IPS-18a (cell line): Measurements from ENCODE around the gene NMU.

Source experiments
- H3K27ac ChIP-seq: one replicate; pipeline ENCODE4 v1.5.1; 2013; ENCODE audit warnings: low read length
- H3K27me3 ChIP-seq: one replicate; pipeline ENCODE4 v1.6.1; 2013; ENCODE audit warnings: mild to moderate bottlenecking, low read length; ENCODE audit not compliant: control insufficient read depth, insufficient read depth
- H3K36me3 ChIP-seq: one replicate; pipeline ENCODE4 v1.6.1; 2013; ENCODE audit warnings: low read depth, low read length; ENCODE audit not compliant: control insufficient read depth
- H3K4me1 ChIP-seq: one replicate; pipeline ENCODE4 v1.6.1; 2013; ENCODE audit warnings: low read depth, low read length; ENCODE audit not compliant: control insufficient read depth
- H3K4me3 ChIP-seq: one replicate; pipeline ENCODE4 v1.5.1; 2013; ENCODE audit warnings: low read length
- H3K9ac ChIP-seq: one replicate; pipeline ENCODE4 v1.6.1; 2013; ENCODE audit warnings: mild to moderate bottlenecking, low read length, moderate library complexity
- H3K9me3 ChIP-seq: one replicate; pipeline ENCODE4 v1.6.1; 2013; ENCODE audit warnings: low read depth, low read length; ENCODE audit not compliant: control insufficient read depth

The NMU gene

GRCh38 chr4:55618546-55619143 lies 17.5 kb downstream of the NMU start:
- no peak overlapping the region for H3K27ac ChIP-seq
- H3K9ac ChIP-seq = no peak overlapping the region
- no peaks in the 10 kb centered on the region for H3K9me3 ChIP-seq
- no peaks in the 10 kb centered on the region for H3K36me3 ChIP-seq
- no peaks in the 10 kb centered on the region for H3K4me1 ChIP-seq
- H3K27me3 ChIP-seq = no peaks in the 10 kb centered on the region
- no peak overlapping the region for H3K4me3 ChIP-seq

GRCh38 chr4:55617587-55618197 lies 18.4 kb downstream of the NMU start:
- Histone ChIP-seq H3K27ac (no peak overlapping the region), H3K9ac (no peak overlapping the region), H3K27me3 (no peaks in the 10 kb centered on the region), H3K9me3 (no peaks in the 10 kb centered on the region), H3K4me3 (no peak overlapping the region), H3K36me3 (no peaks in the 10 kb centered on the region), H3K4me1 (no peaks in the 10 kb centered on the region)

DNA sequence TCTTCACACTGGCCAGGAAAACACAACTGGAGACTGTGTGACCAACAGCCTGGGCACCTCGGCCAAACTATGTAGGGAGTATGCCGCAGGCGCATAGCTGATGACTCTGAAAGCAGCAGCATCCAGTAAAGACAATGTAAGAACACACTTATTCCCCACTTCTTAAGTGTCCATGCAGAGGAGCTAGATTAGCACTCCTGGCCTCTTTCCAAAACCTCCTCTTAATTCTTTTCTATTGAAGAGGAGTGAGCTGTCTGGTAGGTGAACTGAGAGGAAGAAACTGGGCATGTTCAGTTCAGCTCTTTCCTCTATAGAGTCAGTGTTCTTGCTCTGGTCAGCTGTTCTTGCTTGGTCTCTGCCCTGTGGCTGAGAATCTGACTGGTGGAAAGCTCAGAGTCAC lies 21.1 kb downstream of the NMU start:
- Histone ChIP-seq H3K9ac (no peak overlapping the region), H3K4me3 (no peak overlapping the region), H3K36me3 (no peaks in the 10 kb centered on the region), H3K27ac (no peak overlapping the region), H3K4me1 (no peaks in the 10 kb centered on the region), H3K9me3 (no peaks in the 10 kb centered on the region), H3K27me3 (no peaks in the 10 kb centered on the region)

GRCh38 chr4:55613621-55614020 lies 22.5 kb downstream of the NMU start:
- H3K9me3 ChIP-seq = no peaks in the 10 kb centered on the region
- no peaks in the 10 kb centered on the region for H3K27me3 ChIP-seq
- H3K4me1 ChIP-seq = no peaks in the 10 kb centered on the region
- H3K9ac ChIP-seq = no peak overlapping the region
- no peak overlapping the region for H3K27ac ChIP-seq
- H3K4me3 ChIP-seq = no peak overlapping the region
- no peaks in the 10 kb centered on the region for H3K36me3 ChIP-seq

- no peak overlapping the region for H3K9ac ChIP-seq
- H3K27me3 ChIP-seq = no peaks in the 10 kb centered on the region
- no peaks in the 10 kb centered on the region for H3K36me3 ChIP-seq
- no peaks in the 10 kb centered on the region for H3K4me1 ChIP-seq
- no peaks in the 10 kb centered on the region for H3K9me3 ChIP-seq
- no peak overlapping the region for H3K4me3 ChIP-seq
- H3K27ac ChIP-seq = no peak overlapping the region
Observed at GRCh38 chr4:55612341-55612740, 23.8 kb downstream of the NMU start.

- Histone ChIP-seq H3K9ac (no peak overlapping the region), H3K36me3 (no peaks in the 10 kb centered on the region), H3K4me3 (no peak overlapping the region), H3K4me1 (no peaks in the 10 kb centered on the region), H3K9me3 (no peaks in the 10 kb centered on the region), H3K27ac (no peak overlapping the region), H3K27me3 (no peaks in the 10 kb centered on the region)
Observed at GRCh38 chr4:55611358-55612059, 24.6 kb downstream of the NMU start.

- no peak overlapping the region for H3K4me3 ChIP-seq
- H3K27me3 ChIP-seq = no peaks in the 10 kb centered on the region
- H3K9me3 ChIP-seq = no peaks in the 10 kb centered on the region
- H3K9ac ChIP-seq = no peak overlapping the region
- no peaks in the 10 kb centered on the region for H3K36me3 ChIP-seq
- H3K27ac ChIP-seq = no peak overlapping the region
- H3K4me1 ChIP-seq = no peaks in the 10 kb centered on the region
Observed at GRCh38 chr4:55610381-55610780, 25.7 kb downstream of the NMU start.

GRCh38 chr4:55609393-55609866 lies 26.7 kb downstream of the NMU start:
- Histone ChIP-seq H3K36me3 (no peaks in the 10 kb centered on the region), H3K4me3 (no peak overlapping the region), H3K4me1 (no peaks in the 10 kb centered on the region), H3K27ac (no peak overlapping the region), H3K27me3 (no peaks in the 10 kb centered on the region), H3K9ac (no peak overlapping the region), H3K9me3 (no peaks in the 10 kb centered on the region)

- Histone ChIP-seq H3K4me1 (no peaks in the 10 kb centered on the region), H3K4me3 (no peak overlapping the region), H3K27ac (no peak overlapping the region), H3K36me3 (no peaks in the 10 kb centered on the region), H3K9me3 (no peaks in the 10 kb centered on the region), H3K27me3 (no peaks in the 10 kb centered on the region), H3K9ac (no peak overlapping the region)
Observed at GRCh38 chr4:55608591-55608990, 27.5 kb downstream of the NMU start.

DNA sequence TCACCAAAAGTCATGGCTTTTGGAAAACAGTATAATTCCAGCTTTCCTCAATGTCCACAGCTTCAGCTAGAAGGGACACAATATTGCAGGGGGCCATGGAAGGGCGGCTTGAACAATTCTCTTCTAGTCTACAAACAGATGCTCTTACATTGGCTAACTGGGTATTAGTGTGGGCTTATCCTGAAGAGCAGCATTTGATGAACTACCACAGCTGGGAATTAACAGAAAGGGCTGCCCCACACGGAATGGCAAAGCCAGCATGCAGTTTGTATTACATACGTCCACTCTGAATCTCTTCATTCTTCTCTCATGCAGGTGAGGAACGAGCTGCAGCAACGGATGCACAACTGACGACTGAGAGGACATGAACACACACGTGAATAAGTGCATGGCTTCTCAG lies 31.1 kb downstream of the NMU start:
- Histone ChIP-seq H3K36me3 (no peaks in the 10 kb centered on the region), H3K4me1 (no peaks in the 10 kb centered on the region), H3K27ac (no peak overlapping the region), H3K9ac (no peak overlapping the region), H3K4me3 (no peak overlapping the region), H3K27me3 (no peaks in the 10 kb centered on the region), H3K9me3 (no peaks in the 10 kb centered on the region)

- H3K27me3 ChIP-seq = no peaks in the 10 kb centered on the region
- no peak overlapping the region for H3K9ac ChIP-seq
- H3K27ac ChIP-seq = no peak overlapping the region
- H3K4me1 ChIP-seq = no peaks in the 10 kb centered on the region
- H3K9me3 ChIP-seq = no peaks in the 10 kb centered on the region
- no peaks in the 10 kb centered on the region for H3K36me3 ChIP-seq
- no peak overlapping the region for H3K4me3 ChIP-seq
Observed at GRCh38 chr4:55600640-55601039, 35.5 kb downstream of the NMU start.

DNA sequence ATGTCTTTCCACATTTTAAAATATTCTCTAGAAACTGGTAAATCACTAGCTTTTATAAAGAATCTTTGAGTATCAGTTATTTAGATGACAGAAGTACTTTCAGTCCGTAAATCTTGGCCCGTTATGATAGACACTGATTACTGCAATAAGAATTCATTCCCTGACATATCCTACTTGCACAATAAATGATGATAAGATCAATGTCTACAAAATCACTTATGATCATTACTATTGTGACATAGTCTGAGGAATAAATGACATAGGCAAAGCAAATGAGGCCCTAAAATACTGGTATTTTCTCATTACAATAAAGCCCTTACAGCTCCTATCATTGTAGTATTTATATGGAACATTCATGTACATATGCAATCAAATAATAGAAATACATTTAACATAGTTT lies 37.5 kb downstream of the NMU start:
- H3K36me3 ChIP-seq = no peaks in the 10 kb centered on the region
- H3K9me3 ChIP-seq = no peaks in the 10 kb centered on the region
- H3K27ac ChIP-seq = no peak overlapping the region
- H3K4me3 ChIP-seq = no peak overlapping the region
- H3K4me1 ChIP-seq = no peaks in the 10 kb centered on the region
- H3K27me3 ChIP-seq = no peaks in the 10 kb centered on the region
- no peak overlapping the region for H3K9ac ChIP-seq
